Activated CD8-positive, alpha-beta memory T cell treated with anti-CD3 and anti-CD28 coated beads, Interleukin-2, amount 50 U/mL, for 48 hours (primary cell): Measurements from ENCODE around the gene CNPY1.
"Not testable (repeated sequence)": the region's sequence is repeated elsewhere in the genome, so short reads cannot be mapped to it uniquely, and the experiment has no call there.

Source experiments
- DNase-seq: peaks from one replicate; pipeline ENCODE4 v3.0.0-alpha.2; 2020

Gene CNPY1

GRCh38 chr7:155577509-155577905, 31.1 kb upstream of the CNPY1 start:
- no peak for DNase-seq

- DNase-seq: no peak
Observed at GRCh38 chr7:155576900-155577508, 30.6 kb upstream of the CNPY1 start.

GRCh38 chr7:155576416-155576815, 30.1 kb upstream of the CNPY1 start:
- DNase-seq: no peak

GRCh38 chr7:155574556-155575290, 28.4 kb upstream of the CNPY1 start:
- no peak for DNase-seq

- no peak for DNase-seq
Observed at GRCh38 chr7:155571581-155572345, 25.4 kb upstream of the CNPY1 start.

- no peak for DNase-seq
Observed at GRCh38 chr7:155570991-155571390, 24.6 kb upstream of the CNPY1 start.

GRCh38 chr7:155570171-155570958, 24.0 kb upstream of the CNPY1 start:
- no peak for DNase-seq

GRCh38 chr7:155569681-155570080, 23.3 kb upstream of the CNPY1 start:
- DNase-seq: no peak

GRCh38 chr7:155568842-155569494, 22.6 kb upstream of the CNPY1 start:
- DNase-seq: no peak

- DNase-seq: no peak
Observed at GRCh38 chr7:155568333-155568660, 21.9 kb upstream of the CNPY1 start.

- no peak for DNase-seq
Observed at GRCh38 chr7:155567646-155568332, 21.4 kb upstream of the CNPY1 start.

- no peak for DNase-seq
Observed at GRCh38 chr7:155566011-155566836, 19.9 kb upstream of the CNPY1 start.

- DNase-seq: no peak
Observed at GRCh38 chr7:155565596-155565995, 19.2 kb upstream of the CNPY1 start.

- not testable (repeated sequence) for DNase-seq
Observed at GRCh38 chr7:155562976-155563375, 16.6 kb upstream of the CNPY1 start.

- no peak for DNase-seq
Observed at GRCh38 chr7:155562106-155562505, 15.7 kb upstream of the CNPY1 start.

GRCh38 chr7:155560982-155561686, 14.8 kb upstream of the CNPY1 start:
- no peak for DNase-seq

GRCh38 chr7:155560196-155560885, 14.0 kb upstream of the CNPY1 start:
- no peak for DNase-seq

- no peak for DNase-seq
Observed at GRCh38 chr7:155559519-155560108, 13.3 kb upstream of the CNPY1 start.

GRCh38 chr7:155558961-155559360, 12.6 kb upstream of the CNPY1 start:
- DNase-seq: no peak
